ENCODE results near the gene ANKRD30BL.
"Not testable (repeated sequence)": the region's sequence is repeated elsewhere in the genome, so short reads cannot be mapped to it uniquely, and the experiment has no call there.

Gene ANKRD30BL, protein sequence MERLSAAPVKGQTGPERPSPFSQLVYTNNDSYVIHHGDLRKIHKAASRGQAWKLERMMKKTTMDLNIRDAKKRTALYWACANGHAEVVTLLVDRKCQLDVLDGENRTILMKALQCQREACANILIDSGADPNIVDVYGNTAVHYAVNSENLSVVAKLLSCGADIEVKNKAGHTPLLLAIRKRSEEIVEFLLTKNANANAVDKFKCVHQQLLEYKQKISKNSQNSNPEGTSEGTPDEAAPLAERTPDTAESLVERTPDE

DNA sequence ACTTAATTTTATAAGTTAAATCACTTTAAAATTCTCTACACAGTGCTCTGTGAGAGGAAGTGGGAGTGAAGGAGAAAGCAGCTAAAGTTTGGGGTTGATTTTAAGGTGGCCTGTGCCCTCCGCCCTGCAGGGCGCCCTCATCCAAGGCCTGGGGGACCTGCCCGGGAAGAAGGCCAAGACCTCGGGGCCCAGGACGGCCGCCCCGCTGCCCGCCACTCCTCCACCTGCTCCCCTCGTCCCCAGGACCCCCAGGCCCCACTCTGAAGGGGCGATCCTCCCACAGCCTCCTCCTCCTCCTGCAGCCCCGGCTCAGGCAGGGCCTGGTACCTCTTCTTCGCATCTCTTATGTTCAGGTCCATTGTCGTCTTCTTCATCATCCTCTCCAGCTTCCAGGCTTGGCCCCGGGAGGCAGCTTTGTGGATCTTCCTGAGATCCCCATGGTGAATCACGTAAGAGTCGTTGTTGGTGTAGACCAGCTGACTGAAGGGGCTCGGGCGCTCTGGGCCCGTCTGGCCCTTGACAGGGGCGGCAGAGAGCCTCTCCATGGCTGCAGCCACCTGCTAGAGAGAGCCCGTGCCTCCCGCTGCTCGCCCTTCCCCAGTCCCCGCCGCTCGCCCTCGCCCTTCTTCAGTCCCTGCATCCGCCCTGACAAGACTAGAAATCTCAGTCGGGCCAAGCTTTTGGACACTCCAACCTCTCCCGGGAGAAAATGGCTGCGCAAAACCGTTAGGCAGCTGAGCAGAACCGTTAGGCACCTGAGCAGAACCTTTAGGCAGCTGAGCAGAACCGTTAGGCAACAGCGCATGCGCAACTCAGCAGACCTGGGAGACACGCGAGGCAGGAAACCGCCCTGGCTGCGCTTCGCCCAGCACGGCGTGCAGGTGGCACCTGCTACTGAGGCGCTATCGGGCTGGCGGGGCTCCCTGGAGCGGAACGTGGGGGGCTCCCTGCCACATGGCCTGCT is at the start of gene ANKRD30BL:
ANKRD30BL (minus strand) TSS at position 792 of the 964 bp plus-strand sequence; CDS start at position 545, 247 bp downstream.
- not testable (repeated sequence) for DNase-seq (ENCODE audit: low spot score)

DNA sequence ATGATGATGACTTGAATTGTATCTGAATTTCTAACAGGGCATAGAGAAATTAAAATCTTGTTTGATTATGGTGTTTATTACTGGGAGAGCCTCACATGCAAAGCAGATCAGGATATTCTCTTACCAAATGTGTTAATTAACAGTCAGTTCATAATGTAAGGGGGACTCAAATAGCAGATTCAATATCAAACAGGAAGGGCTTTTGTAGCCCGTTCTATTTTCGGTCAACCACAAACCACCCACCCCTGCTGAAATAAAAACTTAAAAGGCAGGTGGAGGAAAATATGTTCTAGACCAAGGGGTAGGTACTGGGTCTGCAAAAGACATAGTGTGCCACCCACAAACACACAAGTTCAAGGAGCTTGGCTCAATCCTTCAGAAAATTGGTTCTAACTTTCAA is 41.1 kb upstream of the ANKRD30BL start:
- not testable (repeated sequence) for DNase-seq (ENCODE audit: low spot score)

DNA sequence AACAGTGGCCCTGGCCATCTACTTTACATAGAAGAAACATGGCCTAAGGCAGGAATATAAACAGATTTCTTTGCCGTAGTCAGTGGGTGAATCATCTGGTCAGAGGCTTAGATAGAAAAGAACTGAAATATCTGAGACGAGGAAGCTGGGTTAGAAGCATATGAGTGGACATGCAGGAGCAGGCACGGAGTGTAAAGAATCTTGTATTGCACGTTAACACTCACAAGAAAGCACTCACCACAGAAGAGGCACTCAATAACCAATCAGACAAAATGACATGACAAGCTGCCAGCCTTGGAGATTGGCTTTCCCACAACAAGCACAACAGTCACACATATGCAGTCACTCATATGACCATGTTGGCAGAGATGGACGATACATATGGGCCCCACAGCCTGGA is 31.1 kb upstream of the ANKRD30BL start:
- not testable (repeated sequence) for DNase-seq (ENCODE audit: low spot score)

DNA sequence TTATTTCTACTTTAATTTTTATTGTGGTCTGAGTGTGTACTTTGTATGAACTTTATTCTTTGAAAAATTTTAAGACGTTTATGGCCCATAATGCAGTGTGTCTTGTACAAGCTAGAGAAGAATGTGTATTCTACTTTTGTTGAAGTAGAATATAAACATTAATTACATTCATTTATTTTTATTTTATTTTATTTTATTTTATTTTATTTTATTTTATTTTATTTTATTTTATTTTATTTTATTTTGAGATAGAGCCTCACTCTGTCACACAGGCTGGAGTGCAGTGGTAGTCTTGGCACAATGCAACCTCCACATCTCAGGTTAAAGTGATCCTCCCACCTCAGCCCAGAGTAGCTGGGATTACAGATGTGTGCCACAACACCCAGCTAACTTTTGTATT is 5.3 kb upstream of the ANKRD30BL start:
- not testable (repeated sequence) for DNase-seq (ENCODE audit: low spot score)

- DNase-seq (ENCODE audit: low spot score) = not testable (repeated sequence)
Measured at GRCh38 chr2:132162125-132162660, 441 bp upstream of the ANKRD30BL start.

- peak; percentile 34 for DNase-seq (ENCODE audit: low spot score)
Measured at GRCh38 chr2:132146774-132147173, 15.0 kb downstream of the ANKRD30BL start.

All from LoVo (cell line).